Fibroblast of pulmonary artery (primary cell): ENCODE measurements around the gene ABCC3.

ENCODE experiments used
- DNase-seq: peaks from one replicate; pipeline ENCODE4 v3.0.0-alpha.2; 2010; ENCODE audit warnings: low read depth
- H3K4me3 ChIP-seq: replicated peaks from 2 replicates; pipeline ENCODE4 v1.5.1; 2011; ENCODE audit warnings: low read depth, mild to moderate bottlenecking, control low read depth, low read length, moderate library complexity
- TF ChIP-seq, protein P1 (sequence below): IDR thresholded peaks from 2 replicates; pipeline ENCODE4 v1.5.1; 2011; ENCODE audit warnings: mild to moderate bottlenecking, control low read depth, low read length, inconsistent platforms; ENCODE audit errors: missing control alignments

Gene ABCC3

DNA sequence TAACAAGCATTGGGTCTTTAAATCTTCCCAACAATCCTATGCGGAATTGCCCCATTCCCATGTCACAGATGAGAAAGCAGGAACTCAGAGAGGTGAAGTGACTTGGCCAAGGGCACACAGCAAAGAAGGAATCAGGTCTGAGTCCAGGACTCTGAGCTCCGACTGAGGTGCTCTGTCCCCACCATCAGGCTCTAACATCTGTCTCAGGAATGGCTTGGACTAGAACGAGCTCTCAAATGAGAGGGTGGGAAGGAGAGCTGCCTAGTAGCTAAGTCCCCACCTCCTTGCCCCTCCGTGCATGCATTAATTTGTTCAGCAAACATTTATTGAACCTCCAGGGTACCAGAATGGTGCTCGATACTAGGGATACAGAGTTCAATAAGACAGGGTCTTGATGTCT lies 26.7 kb downstream of the ABCC3 start:
- no peak for DNase-seq
- TF ChIP-seq, protein P1, sequence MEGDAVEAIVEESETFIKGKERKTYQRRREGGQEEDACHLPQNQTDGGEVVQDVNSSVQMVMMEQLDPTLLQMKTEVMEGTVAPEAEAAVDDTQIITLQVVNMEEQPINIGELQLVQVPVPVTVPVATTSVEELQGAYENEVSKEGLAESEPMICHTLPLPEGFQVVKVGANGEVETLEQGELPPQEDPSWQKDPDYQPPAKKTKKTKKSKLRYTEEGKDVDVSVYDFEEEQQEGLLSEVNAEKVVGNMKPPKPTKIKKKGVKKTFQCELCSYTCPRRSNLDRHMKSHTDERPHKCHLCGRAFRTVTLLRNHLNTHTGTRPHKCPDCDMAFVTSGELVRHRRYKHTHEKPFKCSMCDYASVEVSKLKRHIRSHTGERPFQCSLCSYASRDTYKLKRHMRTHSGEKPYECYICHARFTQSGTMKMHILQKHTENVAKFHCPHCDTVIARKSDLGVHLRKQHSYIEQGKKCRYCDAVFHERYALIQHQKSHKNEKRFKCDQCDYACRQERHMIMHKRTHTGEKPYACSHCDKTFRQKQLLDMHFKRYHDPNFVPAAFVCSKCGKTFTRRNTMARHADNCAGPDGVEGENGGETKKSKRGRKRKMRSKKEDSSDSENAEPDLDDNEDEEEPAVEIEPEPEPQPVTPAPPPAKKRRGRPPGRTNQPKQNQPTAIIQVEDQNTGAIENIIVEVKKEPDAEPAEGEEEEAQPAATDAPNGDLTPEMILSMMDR = no peak
- no peak overlapping the region for H3K4me3 ChIP-seq

DNA sequence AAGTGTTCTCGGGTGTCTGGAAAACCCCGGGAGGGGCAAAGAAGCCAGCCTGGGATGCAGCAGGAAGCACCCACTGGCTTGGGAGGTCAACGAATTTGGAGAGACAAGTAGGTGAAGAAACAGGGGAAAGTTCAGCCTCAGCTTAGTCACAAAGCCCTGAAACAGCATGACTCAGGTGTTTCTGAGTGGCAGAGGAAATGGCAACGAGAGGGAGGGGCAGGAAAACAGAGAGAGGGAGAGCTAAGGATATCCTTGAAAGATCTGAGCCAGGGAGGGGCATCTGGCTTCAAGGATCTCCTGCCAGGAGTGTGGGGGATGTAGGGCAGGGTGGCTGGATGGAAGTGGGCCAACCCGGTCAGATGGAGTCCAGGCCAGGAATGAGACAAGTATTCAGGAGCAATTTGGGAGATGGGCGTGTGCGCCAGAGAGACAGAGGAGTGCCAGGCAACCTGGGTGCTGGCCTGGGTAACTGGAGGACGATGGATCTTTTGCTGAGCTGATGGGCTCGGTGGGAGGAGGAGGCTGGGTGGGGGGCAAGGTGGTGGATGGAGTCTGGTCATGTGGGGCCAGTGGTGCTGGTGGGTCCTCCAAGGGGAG lies 27.2 kb downstream of the ABCC3 start:
- TF ChIP-seq, protein P1 = no peak
- no peak overlapping the region for H3K4me3 ChIP-seq
- peak; percentile 89 for DNase-seq

DNA sequence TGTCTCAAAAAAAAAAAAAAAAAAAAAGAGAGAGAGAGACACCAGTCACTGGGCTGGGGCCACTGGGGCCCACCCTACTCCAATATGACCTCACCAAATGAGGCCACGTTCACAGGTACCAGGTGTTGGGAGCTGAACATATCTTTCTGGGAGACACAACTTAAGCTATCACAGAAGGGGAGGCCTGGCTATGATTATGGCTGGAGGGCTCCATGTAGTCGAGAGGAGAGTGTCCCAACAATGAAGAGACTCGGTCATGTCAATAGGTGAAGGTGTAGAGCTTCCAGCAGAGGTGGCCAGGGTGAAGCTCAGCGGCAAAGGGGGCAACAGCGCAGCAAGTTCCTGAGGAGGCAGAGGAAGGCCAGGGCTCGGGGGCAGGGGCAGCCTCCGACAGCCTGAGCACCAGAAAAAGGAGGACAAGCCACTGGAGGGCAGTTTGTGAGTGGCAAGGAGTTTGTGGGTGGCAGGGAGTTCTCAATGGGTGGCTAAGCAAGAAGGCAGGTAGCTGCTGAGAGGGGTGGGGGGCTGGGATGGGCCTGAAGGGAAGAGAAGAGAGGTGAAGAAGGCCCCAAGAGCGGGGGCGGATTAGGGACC lies 28.0 kb downstream of the ABCC3 start:
- no peak for DNase-seq
- TF ChIP-seq, protein P1 = no peak
- no peak overlapping the region for H3K4me3 ChIP-seq

DNA sequence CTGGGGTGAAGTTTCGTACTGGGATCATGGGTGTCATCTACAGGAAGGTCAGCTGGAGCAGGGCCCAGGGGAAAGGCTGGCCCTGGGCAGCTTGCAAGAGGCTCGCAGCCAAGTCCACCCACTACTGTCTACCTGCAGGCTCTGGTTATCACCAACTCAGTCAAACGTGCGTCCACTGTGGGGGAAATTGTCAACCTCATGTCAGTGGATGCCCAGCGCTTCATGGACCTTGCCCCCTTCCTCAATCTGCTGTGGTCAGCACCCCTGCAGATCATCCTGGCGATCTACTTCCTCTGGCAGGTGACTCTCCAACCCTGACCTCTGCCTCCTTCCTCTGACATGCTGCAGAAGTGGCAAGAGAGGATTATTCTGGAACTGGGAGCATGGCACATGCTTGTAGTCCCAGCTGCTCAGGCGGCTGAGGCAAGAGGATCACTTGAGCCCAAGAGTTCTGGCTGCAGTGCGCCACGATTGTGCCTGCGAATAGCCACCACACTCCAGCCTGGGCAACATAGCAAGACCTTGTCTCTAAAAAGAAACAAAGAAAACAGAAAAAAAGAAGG lies 29.2 kb downstream of the ABCC3 start:
- DNase-seq = no peak
- H3K4me3 ChIP-seq = no peak overlapping the region
- TF ChIP-seq, protein P1 = no peak

DNA sequence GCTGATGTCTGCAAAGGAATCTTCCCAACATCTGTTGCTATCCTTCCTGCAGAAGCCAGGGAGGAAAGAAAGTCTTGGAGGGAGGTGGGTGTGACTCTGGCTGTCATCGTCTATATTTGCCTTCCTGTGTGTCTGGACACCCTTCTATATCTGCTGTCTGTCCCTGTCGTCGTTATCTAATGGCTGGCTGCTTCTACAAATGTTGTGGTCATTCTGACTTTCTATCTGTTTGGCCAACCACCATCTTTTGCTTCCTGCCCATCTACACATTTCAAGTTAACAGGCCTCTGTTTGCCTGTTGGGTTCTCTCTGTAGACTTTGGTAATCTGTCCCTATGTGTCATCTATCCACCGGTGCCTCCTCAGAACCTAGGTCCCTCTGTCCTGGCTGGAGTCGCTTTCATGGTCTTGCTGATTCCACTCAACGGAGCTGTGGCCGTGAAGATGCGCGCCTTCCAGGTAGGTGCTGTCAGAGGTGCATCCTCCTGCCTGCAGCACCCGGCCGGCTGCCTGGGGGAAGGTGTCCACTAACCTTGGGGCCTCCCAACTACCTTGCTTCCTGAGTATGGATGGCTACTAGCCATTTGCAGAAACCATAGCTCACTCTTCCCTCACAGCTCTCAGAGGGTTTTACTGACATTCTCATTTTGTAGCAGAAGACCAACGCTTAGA lies 30.2 kb downstream of the ABCC3 start:
- no peak for DNase-seq
- TF ChIP-seq, protein P1 = no peak
- no peak overlapping the region for H3K4me3 ChIP-seq

DNA sequence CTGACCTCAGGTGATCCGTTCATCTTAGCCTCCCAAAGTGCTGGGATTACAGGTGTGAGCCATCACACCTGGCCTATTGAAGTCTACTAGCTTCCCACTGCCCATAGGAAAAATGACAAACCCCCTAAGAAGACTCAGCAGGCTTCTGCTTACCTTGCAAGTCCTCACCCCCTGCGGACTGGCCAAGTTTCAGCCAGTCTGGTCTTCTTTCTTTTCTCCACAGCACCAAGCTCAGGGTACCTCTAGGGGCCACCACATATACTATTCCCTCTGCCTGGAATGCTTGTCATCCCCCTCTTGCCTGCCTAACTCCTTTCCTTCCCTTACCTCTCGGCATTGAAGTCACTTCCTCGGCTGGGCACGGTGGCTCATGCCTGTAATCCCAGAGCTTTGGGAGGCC lies 31.2 kb downstream of the ABCC3 start:
- no peak for DNase-seq
- no peak overlapping the region for H3K4me3 ChIP-seq
- TF ChIP-seq, protein P1 = no peak
